ES-I3 (cell line): ENCODE results near the gene ZNF423.

Experiments
- H3K36me3 ChIP-seq: 2 replicates; pipeline ENCODE4 v1.6.1; 2013; ENCODE audit warnings: mild to moderate bottlenecking, low read length, control low read depth, moderate library complexity; ENCODE audit not compliant: insufficient read depth
- H3K4me1 ChIP-seq: 2 replicates; pipeline ENCODE4 v1.6.1; 2013; ENCODE audit warnings: mild to moderate bottlenecking, control low read depth, low read length; ENCODE audit not compliant: insufficient read depth
- H3K9ac ChIP-seq: 2 replicates; pipeline ENCODE4 v1.6.1; 2013; ENCODE audit warnings: low read depth, mild to moderate bottlenecking, low read length, moderate library complexity
- H3K9me3 ChIP-seq: 2 replicates; pipeline ENCODE4 v1.6.1; 2013; ENCODE audit warnings: mild to moderate bottlenecking, low read length, moderate library complexity; ENCODE audit not compliant: control insufficient read depth, insufficient read depth

Gene ZNF423

GRCh38 chr16:49744244-49745220 is 111.4 kb downstream of the ZNF423 start:
- Histone ChIP-seq H3K4me1 (peaks cover 16% of the 10 kb centered on the region; the same call in 1 of the 2 replicates), H3K9me3 (no peaks in the 10 kb centered on the region), H3K9ac (no peak overlapping the region), H3K36me3 (no peaks in the 10 kb centered on the region)

GRCh38 chr16:49743658-49744057 is 112.3 kb downstream of the ZNF423 start:
- Histone ChIP-seq H3K9ac (no peak overlapping the region), H3K9me3 (no peaks in the 10 kb centered on the region), H3K4me1 (peaks cover 7% of the 10 kb centered on the region; the same call in 1 of the 2 replicates), H3K36me3 (no peaks in the 10 kb centered on the region)

- peaks cover 2% of the 10 kb centered on the region; the same call in 1 of the 2 replicates for H3K4me1 ChIP-seq
- no peak overlapping the region for H3K9ac ChIP-seq
- H3K36me3 ChIP-seq = no peaks in the 10 kb centered on the region
- H3K9me3 ChIP-seq = no peaks in the 10 kb centered on the region
Observed at GRCh38 chr16:49743203-49743464, 112.8 kb downstream of the ZNF423 start.

GRCh38 chr16:49742428-49743202 is 113.3 kb downstream of the ZNF423 start:
- Histone ChIP-seq H3K9me3 (no peaks in the 10 kb centered on the region), H3K4me1 (no peaks in the 10 kb centered on the region; the same call in 1 of the 2 replicates), H3K36me3 (no peaks in the 10 kb centered on the region), H3K9ac (no peak overlapping the region)

- Histone ChIP-seq H3K9me3 (no peaks in the 10 kb centered on the region), H3K36me3 (no peaks in the 10 kb centered on the region), H3K9ac (no peak overlapping the region), H3K4me1 (no peaks in the 10 kb centered on the region)
Observed at GRCh38 chr16:49740256-49740655, 115.7 kb downstream of the ZNF423 start.

- no peaks in the 10 kb centered on the region for H3K9me3 ChIP-seq
- no peaks in the 10 kb centered on the region for H3K36me3 ChIP-seq
- H3K9ac ChIP-seq = no peak overlapping the region
- H3K4me1 ChIP-seq = no peaks in the 10 kb centered on the region; the same call in 1 of the 2 replicates
Observed at GRCh38 chr16:49739381-49739780, 116.5 kb downstream of the ZNF423 start.

- Histone ChIP-seq H3K36me3 (no peaks in the 10 kb centered on the region), H3K4me1 (no peaks in the 10 kb centered on the region; the same call in 1 of the 2 replicates), H3K9ac (no peak overlapping the region), H3K9me3 (no peaks in the 10 kb centered on the region)
Observed at GRCh38 chr16:49738832-49739231, 117.1 kb downstream of the ZNF423 start.

- H3K4me1 ChIP-seq = no peaks in the 10 kb centered on the region; the same call in 1 of the 2 replicates
- no peak overlapping the region for H3K9ac ChIP-seq
- no peaks in the 10 kb centered on the region for H3K9me3 ChIP-seq
- H3K36me3 ChIP-seq = no peaks in the 10 kb centered on the region
Observed at GRCh38 chr16:49738001-49738400, 117.9 kb downstream of the ZNF423 start.

GRCh38 chr16:49737541-49737940 is 118.4 kb downstream of the ZNF423 start:
- H3K9me3 ChIP-seq = no peaks in the 10 kb centered on the region
- no peak overlapping the region for H3K9ac ChIP-seq
- no peaks in the 10 kb centered on the region for H3K36me3 ChIP-seq
- H3K4me1 ChIP-seq = no peaks in the 10 kb centered on the region; the same call in 1 of the 2 replicates

GRCh38 chr16:49734331-49734730 is 121.6 kb downstream of the ZNF423 start:
- Histone ChIP-seq H3K4me1 (peaks cover 4% of the 10 kb centered on the region), H3K36me3 (peaks cover 5% of the 10 kb centered on the region; the same call in 1 of the 2 replicates), H3K9me3 (peaks cover 4% of the 10 kb centered on the region; the same call in 1 of the 2 replicates), H3K9ac (no peak overlapping the region)

GRCh38 chr16:49733313-49734009 is 122.5 kb downstream of the ZNF423 start:
- Histone ChIP-seq H3K9ac (no peak overlapping the region), H3K4me1 (peaks cover 4% of the 10 kb centered on the region), H3K9me3 (peaks cover 7% of the 10 kb centered on the region; the same call in 1 of the 2 replicates), H3K36me3 (peaks cover 5% of the 10 kb centered on the region; the same call in 1 of the 2 replicates)

- Histone ChIP-seq H3K9me3 (peaks cover 7% of the 10 kb centered on the region; the same call in 1 of the 2 replicates), H3K4me1 (peaks cover 4% of the 10 kb centered on the region), H3K36me3 (peaks cover 5% of the 10 kb centered on the region; the same call in 1 of the 2 replicates), H3K9ac (no peak overlapping the region)
Observed at GRCh38 chr16:49731911-49732310, 124.0 kb downstream of the ZNF423 start.

- Histone ChIP-seq H3K36me3 (peaks cover 5% of the 10 kb centered on the region; the same call in 1 of the 2 replicates), H3K4me1 (peaks cover 4% of the 10 kb centered on the region), H3K9ac (no peak overlapping the region)
Observed at GRCh38 chr16:49730772-49731171, 125.1 kb downstream of the ZNF423 start.

GRCh38 chr16:49727611-49728010 is 128.3 kb downstream of the ZNF423 start:
- H3K9me3 ChIP-seq = peaks cover 7% of the 10 kb centered on the region; the same call in 1 of the 2 replicates
- H3K9ac ChIP-seq = no peak overlapping the region
- H3K36me3 ChIP-seq = peaks cover 5% of the 10 kb centered on the region; the same call in 1 of the 2 replicates
- H3K4me1 ChIP-seq = peaks cover 4% of the 10 kb centered on the region; the same call in 1 of the 2 replicates

More at GRCh38 chr16:49730772-49731171, 125.1 kb downstream of the ZNF423 start:
- peaks cover 7% of the 10 kb centered on the region; the same call in 1 of the 2 replicates for H3K9me3 ChIP-seq
